Adipocyte (in vitro differentiated cells): ENCODE results near the gene AGAP4.
"Not testable (repeated sequence)": the region's sequence is repeated elsewhere in the genome, so short reads cannot be mapped to it uniquely, and the experiment has no call there.

ENCODE experiments used
- DNase-seq: peaks from one replicate; pipeline ENCODE4 v3.0.0-alpha.2; 2015; ENCODE audit warnings: low read depth
- H3K27me3 ChIP-seq: replicated peaks from 2 replicates; pipeline ENCODE4 v1.7.0; 2013; ENCODE audit warnings: mild to moderate bottlenecking, low read length, moderate library complexity; ENCODE audit not compliant: control insufficient read depth, insufficient read depth
- H3K36me3 ChIP-seq: 2 replicates; pipeline ENCODE4 v1.7.0; 2013; ENCODE audit warnings: low read length, mild to moderate bottlenecking, moderate library complexity; ENCODE audit not compliant: control insufficient read depth, insufficient read depth, severe bottlenecking
- H3K4me1 ChIP-seq: 2 replicates; pipeline ENCODE4 v1.7.0; 2013; ENCODE audit warnings: mild to moderate bottlenecking, low read length, moderate library complexity; ENCODE audit not compliant: control insufficient read depth, insufficient read depth
- H3K4me3 ChIP-seq: 2 replicates; pipeline ENCODE4 v1.7.0; 2013; ENCODE audit warnings: mild to moderate bottlenecking, low read length, moderate library complexity
- H3K9ac ChIP-seq: 2 replicates; pipeline ENCODE4 v1.7.0; 2013; ENCODE audit warnings: mild to moderate bottlenecking, low read length, moderate library complexity
- H3K9me3 ChIP-seq: 2 replicates; pipeline ENCODE4 v1.7.0; 2013; ENCODE audit warnings: mild to moderate bottlenecking, low read length, moderate library complexity; ENCODE audit not compliant: control insufficient read depth

AGAP4 gene

DNA sequence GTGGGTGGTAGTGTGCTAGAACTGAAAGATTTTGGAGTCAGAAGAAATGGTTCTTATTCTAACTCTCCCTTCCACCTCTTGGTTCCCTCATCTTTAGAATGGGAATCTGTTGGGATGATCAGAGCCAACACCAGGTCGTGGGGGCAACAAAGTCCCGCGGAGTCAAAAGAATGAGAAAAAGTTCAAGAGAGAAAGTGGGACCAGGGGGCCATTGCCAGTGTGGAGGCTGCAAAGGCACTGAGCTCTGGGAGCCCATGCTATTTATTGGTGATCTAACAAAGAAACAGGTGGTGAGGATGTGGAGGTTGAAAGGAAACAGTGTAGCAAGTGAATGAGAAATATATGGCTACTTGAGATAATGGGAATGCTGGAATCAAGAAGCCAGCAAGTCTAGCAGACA lies 29.4 kb downstream of the AGAP4 start:
- no peak for DNase-seq
- peaks cover 12% of the 10 kb centered on the region for H3K9me3 ChIP-seq
- H3K4me3 ChIP-seq, result no peak overlapping the region
- H3K36me3 ChIP-seq, result no peaks in the 10 kb centered on the region
- no peak overlapping the region for H3K9ac ChIP-seq
- no peaks in the 10 kb centered on the region for H3K4me1 ChIP-seq
- H3K27me3 ChIP-seq, result no peaks in the 10 kb centered on the region

DNA sequence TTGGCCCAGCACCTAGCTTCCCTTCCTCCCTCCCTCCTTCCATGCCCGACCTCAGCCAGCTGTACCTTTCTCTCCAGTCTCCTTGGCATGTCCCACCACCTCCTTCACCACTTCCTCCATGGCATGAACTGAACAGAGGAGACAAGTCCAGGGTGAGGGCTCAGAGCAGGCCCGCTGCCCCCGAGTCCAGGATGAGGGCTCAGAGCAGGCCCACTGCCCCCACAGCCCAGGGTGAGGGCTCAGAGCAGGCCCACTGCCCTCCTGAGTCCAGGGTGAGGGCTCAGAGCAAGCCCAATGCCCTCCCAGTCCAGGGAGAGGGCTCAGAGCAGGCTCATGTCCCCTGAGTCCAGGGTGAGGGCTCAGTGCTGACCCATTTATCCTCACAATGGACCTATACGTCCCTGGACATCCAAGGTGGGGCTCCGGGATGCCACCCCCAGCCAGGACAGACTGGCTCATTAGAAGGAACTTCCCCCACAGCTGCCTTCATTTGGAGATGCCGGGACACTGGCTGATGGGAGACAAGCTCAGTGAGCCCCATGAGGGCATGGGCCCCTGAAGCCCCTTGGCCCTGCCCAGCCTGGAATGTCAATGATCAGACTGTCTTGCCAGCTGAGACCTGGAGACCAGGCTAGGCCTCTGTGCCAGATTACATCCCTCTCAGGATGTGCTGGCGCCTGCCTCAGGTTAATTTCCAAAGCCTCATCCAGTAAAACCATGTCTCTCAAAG lies 30.0 kb downstream of the AGAP4 start:
- H3K9me3 ChIP-seq, result peaks cover 12% of the 10 kb centered on the region
- H3K27me3 ChIP-seq, result no peaks in the 10 kb centered on the region
- no peak for DNase-seq
- no peaks in the 10 kb centered on the region for H3K36me3 ChIP-seq
- no peak overlapping the region for H3K9ac ChIP-seq
- H3K4me1 ChIP-seq, result no peaks in the 10 kb centered on the region
- no peak overlapping the region for H3K4me3 ChIP-seq

DNA sequence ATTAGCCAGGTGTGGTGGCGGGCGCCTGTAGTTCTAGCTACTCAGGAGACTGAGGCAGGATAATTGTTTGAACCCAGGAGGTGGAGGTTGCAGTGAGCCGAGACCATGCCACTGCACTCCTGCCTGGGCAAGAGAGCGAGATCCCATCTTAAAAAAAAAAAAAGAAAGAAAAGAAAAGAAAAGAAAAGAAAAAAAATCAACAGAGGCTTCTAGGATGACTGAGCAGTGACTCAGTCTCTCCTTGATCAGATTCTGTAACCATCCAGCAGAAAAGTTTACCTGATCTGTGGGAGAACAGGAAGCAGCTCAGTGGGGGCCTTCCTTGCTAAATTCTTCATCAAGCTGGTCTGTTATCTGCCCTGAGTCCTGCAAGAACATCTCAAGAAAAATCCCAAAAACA lies 33.2 kb downstream of the AGAP4 start:
- not testable (repeated sequence) for H3K36me3 ChIP-seq, H3K4me3 ChIP-seq, H3K4me1 ChIP-seq, H3K27me3 ChIP-seq, H3K9ac ChIP-seq, DNase-seq
- peaks cover 12% of the 10 kb centered on the region for H3K9me3 ChIP-seq

DNA sequence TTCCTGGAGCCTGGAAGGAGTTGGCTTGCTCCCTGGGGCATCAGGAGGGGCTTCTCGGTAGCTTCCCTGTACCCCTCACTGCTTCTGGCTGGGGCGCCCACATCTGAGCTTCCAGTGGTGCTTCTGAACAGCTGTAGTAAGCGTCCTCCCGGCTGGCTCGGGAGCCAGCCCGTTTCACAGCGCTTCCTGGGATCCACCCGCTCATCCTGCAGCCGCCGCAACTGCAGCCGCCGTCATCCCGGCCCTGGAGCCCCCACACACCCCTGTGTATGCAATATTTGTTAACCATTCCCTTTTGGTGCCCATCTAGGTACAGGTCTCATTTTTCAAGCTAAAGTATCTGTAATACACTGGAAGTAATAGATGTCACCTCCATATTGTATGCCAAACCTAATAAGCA lies 34.3 kb downstream of the AGAP4 start:
- not testable (repeated sequence) for H3K9me3 ChIP-seq, H3K4me1 ChIP-seq, H3K4me3 ChIP-seq, H3K9ac ChIP-seq, DNase-seq, H3K36me3 ChIP-seq, H3K27me3 ChIP-seq

DNA sequence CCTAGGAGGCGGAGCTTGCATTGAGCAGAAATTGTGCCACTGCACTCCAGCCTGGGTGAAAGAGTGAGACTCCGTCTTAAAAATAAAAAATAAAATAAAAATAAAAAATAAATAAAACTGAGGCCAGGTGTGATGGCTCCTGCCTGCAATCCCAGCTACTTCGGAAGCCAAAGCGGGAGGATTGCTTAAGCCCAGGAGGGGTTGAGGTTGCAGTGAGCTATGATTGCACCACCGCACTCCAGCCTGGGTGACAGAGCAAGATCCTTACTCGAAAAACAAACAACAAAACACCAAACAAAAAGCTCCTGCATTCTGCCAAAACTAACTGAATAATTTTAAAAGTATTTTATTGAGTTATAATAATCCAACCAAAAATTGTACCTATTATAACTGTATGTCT lies 36.2 kb downstream of the AGAP4 start:
- no peaks in the 10 kb centered on the region for H3K4me1 ChIP-seq
- H3K36me3 ChIP-seq, result no peaks in the 10 kb centered on the region
- H3K27me3 ChIP-seq, result no peaks in the 10 kb centered on the region
- no peak overlapping the region for H3K9ac ChIP-seq
- no peak overlapping the region for H3K4me3 ChIP-seq
- no peak for DNase-seq
- H3K9me3 ChIP-seq, result no peaks in the 10 kb centered on the region

DNA sequence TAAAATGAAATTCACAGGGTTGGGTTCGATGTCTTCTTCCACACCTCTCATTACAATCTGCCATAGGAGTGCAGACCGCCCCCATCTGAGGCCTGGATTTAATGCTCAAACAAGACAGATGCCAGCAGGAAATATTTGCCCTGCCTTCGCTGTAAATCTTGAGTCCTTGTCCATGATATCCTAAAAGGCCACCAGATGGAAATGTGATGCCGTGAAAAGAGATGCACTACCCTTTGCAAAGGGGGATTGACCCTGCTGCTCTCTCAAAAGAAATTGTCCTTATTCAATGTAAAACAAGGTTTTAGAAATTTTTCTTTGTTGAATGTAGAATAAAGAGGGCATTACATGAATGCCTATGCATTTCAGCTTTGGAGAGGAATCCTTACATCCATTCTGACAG lies 37.5 kb downstream of the AGAP4 start:
- Histone ChIP-seq H3K36me3 (no peaks in the 10 kb centered on the region), H3K4me3 (no peak overlapping the region), H3K27me3 (no peaks in the 10 kb centered on the region), H3K9me3 (no peaks in the 10 kb centered on the region), H3K4me1 (no peaks in the 10 kb centered on the region), H3K9ac (no peak overlapping the region)
- DNase-seq, result peak; percentile 10

DNA sequence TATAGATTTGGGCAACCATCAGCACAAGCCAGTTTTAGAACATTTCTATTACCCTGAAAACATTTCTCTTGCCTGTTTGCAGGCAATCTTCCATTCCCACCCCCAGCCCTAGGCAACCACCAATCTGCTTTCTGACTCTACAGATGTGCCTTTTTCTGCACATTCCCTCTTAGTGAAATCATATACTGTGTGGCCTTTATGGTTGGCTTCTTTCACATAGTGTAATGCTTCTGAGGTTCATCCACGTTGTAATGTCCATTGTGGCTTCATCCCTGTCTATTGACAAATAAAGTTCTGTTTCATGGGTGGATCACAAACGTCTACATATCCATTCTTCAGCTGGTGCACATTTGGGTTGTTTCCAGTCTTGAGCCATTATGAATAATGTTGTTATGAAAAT lies 42.3 kb downstream of the AGAP4 start:
- H3K36me3 ChIP-seq, H3K9ac ChIP-seq, H3K4me3 ChIP-seq, H3K4me1 ChIP-seq, H3K27me3 ChIP-seq, H3K9me3 ChIP-seq: not testable (repeated sequence)
- DNase-seq, result peak; percentile 13

DNA sequence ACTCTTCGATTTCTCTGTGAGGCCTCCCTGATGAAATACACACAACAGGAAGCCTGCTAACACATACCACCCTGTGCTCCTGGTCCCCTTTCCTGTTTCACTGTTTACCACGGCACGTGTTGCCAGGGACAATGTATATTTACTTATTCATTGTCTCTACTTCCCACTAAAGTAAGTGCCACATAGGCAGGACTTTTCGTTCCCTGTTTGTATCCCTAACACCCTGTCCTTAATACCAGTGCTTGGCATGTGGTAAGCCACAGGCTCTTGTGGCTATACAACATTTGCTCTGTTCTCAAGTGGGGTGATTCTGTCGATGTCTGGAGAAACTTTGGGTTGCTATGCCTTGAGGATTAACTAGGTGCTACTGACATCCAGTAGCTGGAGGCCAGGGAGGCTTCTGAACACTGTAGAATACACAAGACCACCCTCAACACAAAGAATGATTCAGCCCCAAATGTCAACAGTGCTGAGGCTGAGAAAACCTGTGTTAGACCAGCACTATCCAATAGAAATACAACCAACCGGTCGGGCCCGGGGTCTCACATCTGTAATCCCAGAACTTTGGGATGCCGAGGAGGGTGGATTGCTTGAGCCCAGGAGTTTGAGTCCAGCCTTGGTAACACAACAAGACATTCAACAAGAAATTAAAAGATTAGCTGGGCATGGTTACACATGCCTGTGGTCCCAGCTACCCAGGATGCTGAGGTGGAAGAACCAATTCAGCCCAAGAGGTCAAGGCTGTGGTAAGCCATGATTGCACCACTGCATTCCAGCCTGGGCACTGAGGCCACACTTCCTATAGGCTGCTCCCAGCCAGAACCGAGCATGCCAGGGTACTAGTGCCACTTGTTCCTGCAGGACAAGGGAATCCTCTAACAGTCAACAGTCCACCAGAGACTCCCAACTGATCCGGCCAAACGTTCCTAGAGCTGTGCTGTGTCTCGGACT lies 44.0 kb downstream of the AGAP4 start:
- H3K27me3 ChIP-seq, H3K9me3 ChIP-seq, H3K9ac ChIP-seq, H3K4me1 ChIP-seq, H3K4me3 ChIP-seq, H3K36me3 ChIP-seq: not testable (repeated sequence)
- peak; percentile 25 for DNase-seq

DNA sequence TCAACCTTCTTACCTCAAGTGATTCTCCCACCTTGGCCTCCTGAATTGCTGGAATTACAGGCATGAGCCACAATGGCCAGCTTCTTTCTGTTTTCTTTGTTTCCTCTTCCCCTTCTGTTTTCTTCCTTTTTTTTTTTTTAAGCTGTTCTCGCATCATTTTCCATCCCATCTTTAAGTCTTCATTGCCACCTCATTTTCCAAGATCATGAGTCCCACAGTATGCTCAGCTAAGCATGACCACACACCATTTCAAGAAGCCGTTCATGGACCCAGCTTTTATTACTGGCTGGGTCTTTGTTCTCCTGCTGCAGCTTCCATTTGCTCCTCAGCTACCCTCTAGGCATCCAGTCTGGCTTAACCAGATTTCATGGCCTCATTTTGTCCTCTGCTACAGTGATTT lies 52.5 kb downstream of the AGAP4 start:
- not testable (repeated sequence) for H3K4me3 ChIP-seq, H3K9ac ChIP-seq, H3K4me1 ChIP-seq, DNase-seq, H3K27me3 ChIP-seq, H3K9me3 ChIP-seq, H3K36me3 ChIP-seq

DNA sequence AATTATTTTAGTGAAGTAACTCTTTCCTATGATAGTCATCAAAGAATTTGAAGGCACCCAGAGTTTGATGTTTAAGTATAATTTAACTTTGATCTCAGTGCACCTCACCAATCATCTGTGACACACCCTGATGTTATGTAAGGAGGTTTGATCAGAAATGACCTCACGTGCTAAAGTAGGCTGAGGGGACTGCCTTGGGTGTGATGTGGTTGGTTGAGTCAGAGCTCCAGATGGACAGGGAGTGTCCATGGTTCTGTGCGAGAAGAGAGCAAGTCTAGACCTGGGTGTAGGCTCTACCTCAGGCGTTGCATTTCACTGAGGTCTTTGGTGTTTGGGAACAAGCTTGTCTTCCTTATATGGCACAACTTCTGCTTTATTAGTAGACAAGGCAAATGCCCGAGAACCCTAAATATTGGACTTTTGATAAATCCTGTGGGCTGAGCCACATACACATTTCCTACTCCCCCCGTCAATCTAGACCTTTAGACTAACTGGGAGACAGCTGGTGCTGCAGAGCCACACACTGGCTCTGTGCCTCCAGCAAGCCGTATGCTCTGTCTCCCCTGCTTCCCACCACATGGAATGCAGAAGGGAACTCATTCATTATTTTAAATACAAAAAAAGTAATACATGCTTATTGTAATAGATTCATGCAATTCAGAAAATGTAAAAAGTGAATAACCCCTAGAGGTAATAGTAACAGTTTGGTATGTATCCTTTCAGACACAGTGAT lies 56.4 kb downstream of the AGAP4 start:
- H3K9ac ChIP-seq, H3K4me3 ChIP-seq, DNase-seq, H3K4me1 ChIP-seq, H3K27me3 ChIP-seq, H3K9me3 ChIP-seq: not testable (repeated sequence)
- peaks cover 15% of the 10 kb centered on the region for H3K36me3 ChIP-seq

DNA sequence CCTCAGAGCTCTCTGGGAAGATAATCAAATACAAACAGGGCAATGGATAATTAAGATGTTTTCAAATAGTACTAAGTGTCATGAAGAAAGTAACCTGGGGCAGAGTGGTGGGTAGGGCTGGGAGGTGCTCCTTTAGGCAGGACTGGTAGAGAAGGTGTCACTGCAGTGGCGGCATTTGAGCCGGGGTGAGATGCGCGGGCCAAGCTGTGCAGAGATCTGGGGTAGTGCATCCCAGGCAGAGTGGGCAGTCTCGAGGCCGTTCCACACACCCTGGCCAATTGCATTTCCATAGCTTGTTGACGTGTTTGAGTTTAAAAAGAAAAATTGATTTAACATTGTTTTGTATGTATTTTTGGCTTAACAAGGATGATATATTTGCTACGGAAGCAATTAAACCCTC lies 57.3 kb downstream of the AGAP4 start:
- H3K9ac ChIP-seq, H3K9me3 ChIP-seq, H3K4me1 ChIP-seq, H3K4me3 ChIP-seq, H3K27me3 ChIP-seq, DNase-seq: not testable (repeated sequence)
- peaks cover 20% of the 10 kb centered on the region for H3K36me3 ChIP-seq
